ENCODE data around the gene ABCB1. TPM values are rescaled to one million over a fixed set of nuclear protein-coding genes. Genes with fewer than 3 reads are reported as not detected.

The ABCB1 gene
- total and polyA plus RNA-seq, 2 of the 13 experiments (the other 11 are each of a cell fraction or from before 2014, with no cell fraction given): 42.8 to 52.6 TPM

GRCh38 chr7:87541648-87542047 lies 59.0 kb downstream of the ABCB1 start:
- Histone ChIP-seq H3K4me2 (ENCODE audit: low read depth, low read length) (no peak overlapping the region), H3K9ac (ENCODE audit: insufficient read depth, low read depth, low read length) (no peak overlapping the region), H3K4me3 (replicated peaks in 1 of 3; ENCODE audit: insufficient read depth in 1 of 3, low read depth in 2 of 3, low read length in 3 of 3) (no peak overlapping the region), H3K27me3 (ENCODE audit: control insufficient read depth in 1 of 2, insufficient read depth in 2 of 2, low read length in 2 of 2) (no peaks in the 10 kb centered on the region), H3K79me2 (ENCODE audit: insufficient read depth, low read length) (no peaks in the 10 kb centered on the region), H3K27ac (ENCODE audit: extremely low read length, insufficient read depth, low read length) (no peak overlapping the region), H4K20me1 (ENCODE audit: insufficient read depth, low read length) (no peaks in the 10 kb centered on the region), H2AFZ (ENCODE audit: low read length) (no peak overlapping the region), H3K9me3 (ENCODE audit: low read length) (no peaks in the 10 kb centered on the region), H3K36me3 (replicated peaks in 1 of 2; ENCODE audit: control insufficient read depth in 1 of 2, insufficient read depth in 2 of 2, low read length in 2 of 2) (peaks cover 1 to 20% of the 10 kb centered on the region in 2 experiments; a peak in 4 of 5 replicates), H3K4me1 (ENCODE audit: insufficient read depth, low read length) (peaks cover 7% of the 10 kb centered on the region)
- CTCF ChIA-PET (ENCODE audit: low intra/inter-chr PET ratio, low total read pairs): no interaction called here
- no peak for FAIRE-seq
- POLR2A ChIA-PET: no interaction called here
- intact Hi-C loops (cut with micrococcal nuclease; ENCODE audit: unreplicated experiment) (no loop called here), in situ Hi-C loops (cut with HindIII; ENCODE audit: extremely low pct_ligation_motif_present, low pct_unique_long_range_greater_than_20kb) (no loop called here)
- 100% methylated on average over 1 of the region's 1 CpG for WGBS (ENCODE audit: low lambda C conversion rate)
- no TSS peak for BruUV-seq (replicated peaks)
- no peak for ATAC-seq
- TF ChIP-seq PLRG1 (conservative IDR thresholded peaks at IDR 0.05) (no peak), DMAP1 (CRISPR knock-in tag; IDR thresholded peaks at IDR 0.05) (no peak), CCAR2 (optimal IDR thresholded peaks at IDR 0.05; ENCODE audit: low read depth, low read length) (no peak), ZNF558 (CRISPR knock-in tag; IDR thresholded peaks at IDR 0.05; ENCODE audit: borderline replicate concordance) (no peak), ZNF577 (CRISPR knock-in tag; IDR thresholded peaks at IDR 0.05; ENCODE audit: borderline replicate concordance, low read depth) (no peak), ZNF710 (CRISPR knock-in tag; IDR thresholded peaks at IDR 0.05; ENCODE audit: borderline replicate concordance) (no peak), HNRNPL (IDR thresholded peaks at IDR 0.05; ENCODE audit: low read depth, low read length) (no peak), ATF1 (CRISPR knock-in tag; IDR thresholded peaks at IDR 0.05) (no peak), HNRNPUL1 (IDR thresholded peaks at IDR 0.05; ENCODE audit: low read depth, low read length) (no peak), MYC (CRISPR knock-in tag; IDR thresholded peaks at IDR 0.05; ENCODE audit: borderline replicate concordance) (no peak), HCFC1 (IDR thresholded peaks at IDR 0.05; ENCODE audit: low read depth, low read length) (no peak), ZSCAN20 (CRISPR knock-in tag; IDR thresholded peaks at IDR 0.05; ENCODE audit: borderline replicate concordance) (no peak), ZFP41 (CRISPR knock-in tag; IDR thresholded peaks at IDR 0.05; ENCODE audit: borderline replicate concordance) (no peak), ZNF441 (CRISPR knock-in tag; IDR thresholded peaks at IDR 0.05; ENCODE audit: borderline replicate concordance) (no peak)
- no peak for DNase-seq (ENCODE audit: low spot score)
